Naive thymus-derived CD8-positive, alpha-beta T cell (primary cell): ENCODE results near the gene AHRR. TPM values are rescaled to one million over a fixed set of nuclear protein-coding genes. Genes with fewer than 3 reads are reported as not detected.
A peak's percentile ranks its signal among the peaks of the same experiment; 100 is the strongest.

ENCODE experiments used
- ATAC-seq, 2 donors: fragments of 150-1000 bp; cut with Tn5 transposase in 1 of 2; sonication (Bioruptor Pico), chemical (Tn5 transposase) in 1 of 2; 1 replicate in 1 of 2; 2 replicates in 1 of 2; pipeline ENCODE4 v1.10.0; 2021; ENCODE audit warnings: mild to moderate bottlenecking in 2 of 2, moderate library complexity in 2 of 2
- POLR2A ChIA-PET: fragments of 350-600 bp; sonication (Branson Sonifier 250); formaldehyde crosslinking; loops from one replicate; lab custom pipeline; 2021; ENCODE audit warnings: antibody characterized with exemption; lab: Charles Lee
- DNase-seq, 10 donors: peaks; one replicate each; pipeline versions ENCODE4 v3.0.0 to v3.0.0-alpha.2; 2020 to 2022
- H3K27ac Mint-ChIP-seq, 10 donors: one replicate each; pipeline ENCODE4 v1.8.0; 2020 to 2022; ENCODE audit warnings: mild to moderate bottlenecking in 10 of 10, mixed read lengths in 10 of 10, moderate library complexity in 4 of 10, inconsistent platforms in 1 of 10
- H3K27me3 Mint-ChIP-seq, 5 donors: one replicate each; pipeline ENCODE4 v1.8.0; 2021 to 2022; ENCODE audit warnings: mixed read lengths in 5 of 5
- H3K36me3 Mint-ChIP-seq, 3 donors: one replicate each; pipeline ENCODE4 v1.8.0; 2020 to 2022; ENCODE audit warnings: mixed read lengths in 3 of 3, mild to moderate bottlenecking in 2 of 3, inconsistent platforms in 1 of 3
- H3K4me1 Mint-ChIP-seq, 4 donors: one replicate each; pipeline ENCODE4 v1.8.0; 2021 to 2022; ENCODE audit warnings: mixed read lengths in 4 of 4
- H3K4me3 Mint-ChIP-seq, 10 donors: one replicate each; pipeline ENCODE4 v1.8.0; 2020 to 2022; ENCODE audit warnings: mild to moderate bottlenecking in 10 of 10, mixed read lengths in 10 of 10, moderate library complexity in 6 of 10, inconsistent platforms in 1 of 10
- H3K9me3 Mint-ChIP-seq, 9 donors: one replicate each; pipeline ENCODE4 v1.8.0; 2020 to 2022; ENCODE audit warnings: mixed read lengths in 9 of 9, mild to moderate bottlenecking in 3 of 9, inconsistent platforms in 1 of 9, moderate library complexity in 1 of 9
- polyA plus RNA-seq, 3 donors: library from polyadenylated mRNA; unstranded; fragments of 300-500 nt; fragmentation: Illumina TruSeq; gene quantifications; one replicate each; pipeline ENCODE4 v1.2.3, GENCODE V29; 2021
- total RNA-seq, 8 experiments: library from RNA in 2 of 8; stranded (reverse) in 2 of 8; gene quantifications; one replicate each; pipeline ENCODE4 v1.2.3 and lab custom pipeline; 2021 to 2026

The AHRR gene
- total and polyA plus RNA-seq, 5 experiments from 2014 or later, result 0.11 to 7.6 (median 3.0) TPM; not detected in 1

DNA sequence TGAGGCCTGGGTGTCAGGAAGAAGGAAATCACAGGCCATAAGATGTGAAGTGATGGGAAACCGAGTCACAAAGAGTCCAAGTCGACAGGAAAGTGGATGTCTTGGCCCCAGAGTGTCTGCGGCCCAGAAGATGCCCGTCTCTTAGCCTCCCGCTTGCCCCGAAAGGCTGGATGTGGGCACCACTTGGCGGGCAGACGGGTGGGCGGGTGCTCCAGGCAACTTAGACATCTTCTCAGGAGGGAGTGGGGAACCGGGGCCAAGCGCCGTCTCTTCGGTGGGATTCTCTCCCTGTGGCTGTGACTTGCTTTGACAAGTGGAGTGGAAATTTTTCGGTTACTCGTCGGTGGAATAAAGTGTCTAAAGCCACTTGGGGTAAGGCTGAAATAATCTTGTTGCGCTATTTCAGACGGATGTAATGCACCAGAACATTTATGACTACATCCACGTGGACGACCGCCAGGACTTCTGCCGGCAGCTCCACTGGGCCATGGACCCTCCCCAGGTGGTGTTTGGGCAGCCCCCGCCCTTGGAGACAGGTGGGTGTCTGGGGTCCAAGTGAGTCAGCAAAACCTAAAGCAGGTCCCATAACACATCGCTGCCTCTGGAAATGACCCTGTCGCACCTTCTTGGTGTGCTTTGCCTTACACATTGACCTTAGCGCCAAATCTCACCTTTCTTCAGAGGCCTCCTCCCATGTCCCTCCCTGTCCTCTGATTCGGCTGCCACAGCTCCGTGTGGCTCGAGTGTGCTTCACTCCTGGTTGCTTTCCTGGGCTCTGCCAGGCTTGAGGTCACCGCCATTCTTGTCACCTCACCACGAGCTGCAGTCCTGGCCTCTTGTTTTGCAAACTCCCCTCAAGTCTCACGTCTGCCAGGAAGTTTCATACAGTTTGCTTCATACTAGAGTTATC, 101.1 kb downstream of the AHRR start:
- no peak overlapping the region for H3K4me3 Mint-ChIP-seq
- ATAC-seq (no peak), DNase-seq (no peak)
- peaks cover 0 to 10% (median 6%) of the 10 kb centered on the region in 5 donors for H3K27me3 Mint-ChIP-seq
- no peaks in the 10 kb centered on the region for H3K36me3 Mint-ChIP-seq
- H3K4me1 Mint-ChIP-seq, result peaks cover 0 to 5% (median 0%) of the 10 kb centered on the region in 4 donors
- no peaks in the 10 kb centered on the region for H3K9me3 Mint-ChIP-seq
- POLR2A ChIA-PET, result no interaction called here
- H3K27ac Mint-ChIP-seq, result peak overlapping the region in 1 of 10 donors; percentile 74

DNA sequence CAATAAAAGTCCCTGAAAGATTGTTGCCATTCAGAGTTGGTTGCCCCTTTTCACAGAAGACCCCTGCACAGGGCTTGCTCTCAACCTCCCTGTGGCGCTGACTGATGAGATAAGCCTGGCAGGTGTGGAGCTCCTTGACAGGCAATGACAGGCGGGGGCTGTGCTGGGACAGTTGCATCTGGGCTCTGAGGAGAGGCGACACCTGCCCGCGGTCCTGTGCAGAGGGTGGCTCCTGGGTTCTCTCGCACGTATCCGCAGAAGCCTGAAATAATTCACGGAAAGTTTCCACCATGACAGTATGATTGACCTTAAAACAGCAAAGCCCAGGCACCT, 101.7 kb downstream of the AHRR start:
- POLR2A ChIA-PET, result no interaction called here
- Mint-ChIP-seq H3K27me3 (peaks cover 0 to 14% (median 6%) of the 10 kb centered on the region in 5 donors), H3K27ac (no peak overlapping the region), H3K4me1 (peaks cover 0 to 5% (median 0%) of the 10 kb centered on the region in 4 donors), H3K36me3 (no peaks in the 10 kb centered on the region), H3K4me3 (no peak overlapping the region), H3K9me3 (no peaks in the 10 kb centered on the region)
- DNase-seq (no peak), ATAC-seq (no peak)

GRCh38 chr5:423626-424261, 102.2 kb downstream of the AHRR start:
- peaks cover 0 to 5% (median 0%) of the 10 kb centered on the region in 4 donors for H3K4me1 Mint-ChIP-seq
- POLR2A ChIA-PET, result interaction anchor here (0.9 kb wide), 1 partner anchor 107 kb away, joined by 3 read pairs; no protein-coding TSS in a partner anchor
- no peak for ATAC-seq
- H3K27me3 Mint-ChIP-seq, result peaks cover 0 to 14% (median 6%) of the 10 kb centered on the region in 5 donors
- no peak overlapping the region for H3K27ac Mint-ChIP-seq
- H3K4me3 Mint-ChIP-seq, result no peak overlapping the region
- H3K9me3 Mint-ChIP-seq, result no peaks in the 10 kb centered on the region
- no peak for DNase-seq
- H3K36me3 Mint-ChIP-seq, result no peaks in the 10 kb centered on the region

DNA sequence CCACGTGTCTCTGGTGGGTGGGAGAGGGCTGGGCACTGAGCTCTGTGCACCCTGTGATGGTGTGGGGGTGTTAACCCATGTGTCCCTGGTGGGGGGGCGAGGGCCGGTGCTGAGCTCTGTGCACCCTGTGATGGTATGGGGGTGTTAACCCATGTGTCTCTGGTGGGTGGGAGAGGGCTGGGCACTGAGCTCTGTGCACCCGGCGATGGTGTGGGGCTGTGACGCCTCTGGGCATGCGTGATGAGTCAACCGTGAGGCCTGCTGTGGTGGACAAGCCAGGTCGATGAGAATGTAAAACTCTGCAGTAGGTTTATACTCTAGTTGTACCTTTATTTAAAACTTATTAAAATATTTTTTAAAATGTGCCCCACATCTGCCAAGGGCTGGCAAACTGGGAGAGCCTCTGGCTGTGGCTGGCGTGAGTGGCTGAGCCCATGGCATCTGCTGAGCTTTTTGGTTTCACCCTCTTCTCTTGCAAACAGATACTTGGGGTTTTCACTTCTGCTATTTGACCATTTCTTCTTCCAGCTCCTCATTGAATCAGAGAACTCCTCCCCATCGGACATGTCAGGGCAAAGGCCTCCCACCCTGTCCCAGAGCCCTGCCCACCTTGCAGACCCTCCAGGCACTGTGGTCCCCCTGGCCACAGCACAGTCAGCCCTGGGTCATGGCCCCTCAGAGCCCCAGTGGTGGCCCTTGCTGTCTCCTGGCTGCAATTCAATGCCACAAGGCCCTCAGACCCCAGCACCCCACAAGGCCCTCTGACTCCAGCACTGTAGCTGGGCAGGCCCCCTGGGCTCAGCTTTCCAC, 103.0 kb downstream of the AHRR start:
- no peak overlapping the region for H3K4me3 Mint-ChIP-seq
- POLR2A ChIA-PET, result interaction anchor here (0.9 kb wide), 1 partner anchor 107 kb away, joined by 3 read pairs; no protein-coding TSS in a partner anchor
- no peak overlapping the region for H3K27ac Mint-ChIP-seq
- H3K9me3 Mint-ChIP-seq, result no peaks in the 10 kb centered on the region
- no peaks in the 10 kb centered on the region for H3K36me3 Mint-ChIP-seq
- peaks cover 0 to 5% (median 0%) of the 10 kb centered on the region in 4 donors for H3K4me1 Mint-ChIP-seq
- H3K27me3 Mint-ChIP-seq, result peaks cover 0 to 14% (median 6%) of the 10 kb centered on the region in 5 donors
- DNase-seq (peak in 1 of 10 donors; percentile 24), ATAC-seq (no peak)

DNA sequence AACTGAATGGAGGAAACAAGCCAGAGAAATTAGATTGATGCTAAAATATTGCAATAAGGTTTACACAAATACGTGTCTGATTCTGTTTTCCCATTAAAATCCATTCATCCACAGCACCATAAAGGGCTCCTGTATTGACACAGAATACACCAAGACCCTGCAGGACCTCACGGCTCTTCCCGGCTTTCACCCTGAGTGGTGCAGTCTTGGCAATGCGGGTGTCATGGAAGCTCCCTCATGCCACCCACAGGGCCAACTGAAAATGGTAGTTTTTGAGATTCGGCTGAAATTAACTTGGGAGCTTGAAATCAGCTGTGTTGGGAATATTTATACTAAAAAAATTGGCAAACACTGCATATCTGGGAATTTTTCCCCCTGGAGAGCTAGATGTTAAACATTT, 104.2 kb downstream of the AHRR start:
- Mint-ChIP-seq H3K27me3 (peaks cover 0 to 14% (median 6%) of the 10 kb centered on the region in 5 donors), H3K9me3 (no peaks in the 10 kb centered on the region), H3K27ac (peak overlapping the region in 1 of 10 donors; percentile 5), H3K4me3 (no peak overlapping the region), H3K36me3 (no peaks in the 10 kb centered on the region), H3K4me1 (peaks cover 0 to 5% (median 0%) of the 10 kb centered on the region in 4 donors)
- DNase-seq (peak in 4 of 10 donors; percentile 7 to 60 (median 18)), ATAC-seq (peak; percentile 32 to 61)
- POLR2A ChIA-PET, result interaction anchor here (0.7 kb wide), 1 partner anchor 109 kb away, joined by 3 read pairs; no protein-coding TSS in a partner anchor

DNA sequence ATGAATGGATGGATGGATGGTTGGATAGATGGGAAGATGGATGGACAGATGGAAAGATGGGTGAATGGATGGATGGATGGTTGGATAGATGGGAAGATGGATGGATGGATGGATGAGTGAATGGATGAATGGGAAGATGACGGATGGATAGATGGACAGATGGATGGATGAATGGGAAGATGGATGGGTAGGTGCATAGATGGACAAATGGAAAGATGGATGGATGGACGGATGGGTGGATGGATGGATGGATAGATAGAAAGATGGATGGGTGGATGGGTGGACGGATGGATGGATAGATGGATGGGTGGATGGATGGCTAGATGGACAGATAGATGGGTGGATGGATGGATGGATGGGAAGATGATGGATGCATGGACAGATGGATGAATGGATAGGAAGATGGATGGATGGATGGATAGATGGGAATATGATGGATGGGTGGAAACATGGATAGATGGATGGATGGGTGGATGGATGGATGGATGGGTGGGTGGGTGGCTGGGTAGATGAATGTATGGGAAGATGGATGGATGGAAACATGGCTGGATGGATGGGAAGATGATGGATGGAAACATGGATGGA, 105.0 kb downstream of the AHRR start:
- Mint-ChIP-seq H3K4me1 (peaks cover 0 to 5% (median 0%) of the 10 kb centered on the region in 4 donors), H3K4me3 (no peak overlapping the region), H3K27me3 (peaks cover 0 to 14% (median 6%) of the 10 kb centered on the region in 5 donors), H3K27ac (no peak overlapping the region), H3K9me3 (no peaks in the 10 kb centered on the region), H3K36me3 (no peaks in the 10 kb centered on the region)
- POLR2A ChIA-PET, result interaction anchor here (0.7 kb wide), 1 partner anchor 110 kb away, joined by 3 read pairs; no protein-coding TSS in a partner anchor
- DNase-seq, result no peak
- no peak for ATAC-seq

DNA sequence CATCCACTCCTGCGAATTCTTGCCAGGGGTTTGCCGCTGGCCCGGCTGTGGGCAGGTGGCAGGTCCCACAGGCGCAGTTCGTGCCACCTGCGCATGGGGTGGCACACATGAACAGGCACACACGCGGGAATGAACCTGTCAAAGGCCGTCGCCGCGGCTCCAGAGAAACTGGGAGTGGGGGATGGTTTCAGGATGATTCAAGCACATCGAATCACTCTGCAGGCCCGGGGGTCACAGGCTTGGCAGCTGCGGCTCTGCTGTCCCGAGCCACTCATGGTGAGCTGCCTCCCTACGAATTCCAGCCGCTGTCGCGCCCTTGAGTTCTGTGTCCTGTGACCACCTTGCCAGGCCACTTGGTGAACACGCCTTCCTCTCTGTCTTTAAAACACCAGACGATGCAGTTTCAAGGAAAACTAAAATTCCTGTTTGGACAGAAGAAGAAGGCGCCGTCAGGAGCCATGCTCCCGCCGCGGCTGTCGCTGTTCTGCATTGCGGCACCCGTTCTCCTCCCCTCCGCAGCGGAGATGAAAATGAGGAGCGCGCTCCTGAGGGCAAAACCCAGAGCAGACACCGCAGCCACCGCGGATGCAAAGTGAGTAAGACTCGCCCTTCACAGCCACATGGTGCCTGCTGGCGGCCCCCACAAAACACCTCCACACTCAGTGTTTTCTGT, 106.0 kb downstream of the AHRR start:
- no peaks in the 10 kb centered on the region for H3K9me3 Mint-ChIP-seq
- peaks cover 0 to 5% (median 0%) of the 10 kb centered on the region in 4 donors for H3K4me1 Mint-ChIP-seq
- H3K4me3 Mint-ChIP-seq, result no peak overlapping the region
- POLR2A ChIA-PET, result no interaction called here
- no peak for ATAC-seq
- H3K36me3 Mint-ChIP-seq, result no peaks in the 10 kb centered on the region
- DNase-seq, result peak in 1 of 10 donors; percentile 9
- H3K27ac Mint-ChIP-seq, result no peak overlapping the region
- H3K27me3 Mint-ChIP-seq, result peaks cover 0 to 14% (median 6%) of the 10 kb centered on the region in 5 donors

- POLR2A ChIA-PET, result no interaction called here
These were observed 106.7 kb downstream of the AHRR start for GRCh38 chr5:428219-428618.

DNA sequence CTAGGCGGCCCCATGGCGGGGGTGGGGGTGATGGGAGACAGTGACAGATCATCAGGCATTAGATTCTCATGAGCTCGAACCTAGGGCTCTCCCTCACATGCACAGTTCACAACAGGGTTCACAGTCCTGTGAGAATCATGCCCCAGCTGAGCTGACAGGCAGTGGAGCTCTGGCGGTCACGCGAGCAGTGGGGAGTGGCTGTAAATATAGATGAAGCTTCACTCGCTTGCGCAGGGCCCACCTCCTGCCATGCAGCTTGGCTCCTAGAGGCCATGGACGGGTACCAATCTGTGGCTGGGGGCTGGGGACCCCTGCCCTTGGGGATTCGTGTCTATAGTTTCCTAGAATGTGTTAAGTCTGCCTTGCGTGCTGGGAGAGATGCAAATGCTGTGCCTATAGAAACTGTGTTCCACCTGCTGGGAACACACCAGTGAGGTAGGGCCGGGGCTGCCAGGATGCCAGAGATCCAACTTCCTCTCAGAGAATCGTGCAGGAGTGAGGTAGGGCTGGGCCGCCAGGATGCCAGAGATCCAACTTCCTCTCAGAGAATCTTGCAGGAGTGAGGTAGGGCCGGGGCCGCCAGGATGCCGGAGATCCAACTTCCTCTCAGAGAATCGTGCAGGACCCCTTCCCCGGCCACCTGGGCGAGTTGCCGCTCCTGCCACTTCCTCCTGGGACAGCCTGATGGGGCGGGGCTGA, 107.4 kb downstream of the AHRR start:
- ATAC-seq (no peak), DNase-seq (peak in 2 of 10 donors; percentile 7 to 48)
- H3K27ac Mint-ChIP-seq, result no peak overlapping the region
- peaks cover 0 to 14% (median 6%) of the 10 kb centered on the region in 5 donors for H3K27me3 Mint-ChIP-seq
- H3K4me1 Mint-ChIP-seq, result peaks cover 0 to 5% (median 0%) of the 10 kb centered on the region in 4 donors
- H3K36me3 Mint-ChIP-seq, result no peaks in the 10 kb centered on the region
- no peak overlapping the region for H3K4me3 Mint-ChIP-seq
- no peaks in the 10 kb centered on the region for H3K9me3 Mint-ChIP-seq
- POLR2A ChIA-PET, result no interaction called here

More at GRCh38 chr5:428219-428618, 106.7 kb downstream of the AHRR start:
- Mint-ChIP-seq H3K9me3 (no peaks in the 10 kb centered on the region), H3K27ac (no peak overlapping the region), H3K36me3 (no peaks in the 10 kb centered on the region), H3K27me3 (peaks cover 0 to 14% (median 6%) of the 10 kb centered on the region in 5 donors), H3K4me1 (peaks cover 0 to 5% (median 0%) of the 10 kb centered on the region in 4 donors), H3K4me3 (no peak overlapping the region)
- ATAC-seq (no peak), DNase-seq (no peak)

GRCh38 chr5:429453-430188, 108.1 kb downstream of the AHRR start:
- H3K4me3 Mint-ChIP-seq, result no peak overlapping the region
- H3K36me3 Mint-ChIP-seq, result no peaks in the 10 kb centered on the region
- ATAC-seq (no peak), DNase-seq (peak in 2 of 10 donors; percentile 15 to 58)
- H3K27me3 Mint-ChIP-seq, result peaks cover 0 to 14% (median 6%) of the 10 kb centered on the region in 5 donors
- H3K9me3 Mint-ChIP-seq, result no peaks in the 10 kb centered on the region
- POLR2A ChIA-PET, result no interaction called here
- no peak overlapping the region for H3K27ac Mint-ChIP-seq
- peaks cover 0 to 5% (median 0%) of the 10 kb centered on the region in 4 donors for H3K4me1 Mint-ChIP-seq
